MCF 10A (cell line): ENCODE measurements around the gene PRKAB2. TPM values are rescaled to one million over a fixed set of nuclear protein-coding genes. Genes with fewer than 3 reads are reported as not detected.

Experiments
- Bru-seq: library from RNA; stranded (reverse); fragments of 400-500 nt; gene quantifications from one replicate; lab custom pipeline; 2021; lab: Mats Ljungman, UMichigan
- BruChase-seq, 2 experiments: library from RNA; stranded (reverse); fragments of 400-500 nt; gene quantifications; one replicate each; lab custom pipeline; 2021; lab: Mats Ljungman, UMichigan
- BruUV-seq: library from RNA; stranded (reverse); fragments of 400-500 nt; replicated peaks from 2 replicates; lab custom pipeline; 2021; lab: Mats Ljungman, UMichigan
- CTCF ChIA-PET: fragments of 300-600 bp; sonication (Branson Sonifier 250); formaldehyde crosslinking; extraction: SDS; loops from one replicate; lab custom pipeline; 2021; ENCODE audit warnings: antibody characterized with exemption, inconsistent platforms; lab: Yijun Ruan, JAX
- POLR2A ChIA-PET: fragments of 300-600, 350-650 bp; sonication (Branson Sonifier 250); formaldehyde crosslinking; extraction: SDS; loops from one replicate; lab custom pipeline; 2020; ENCODE audit warnings: antibody characterized with exemption, inconsistent platforms; lab: Yijun Ruan, JAX
- DNase-seq: peaks from one replicate; pipeline ENCODE4 v3.0.0-alpha.2; 2018; ENCODE audit not compliant: unreplicated experiment
- H3K27ac Mint-ChIP-seq: one replicate; pipeline ENCODE4 v1.8.0; 2022; ENCODE audit warnings: mild to moderate bottlenecking, low read depth, mixed read lengths; ENCODE audit not compliant: unreplicated experiment
- H3K27me3 Mint-ChIP-seq: one replicate; pipeline ENCODE4 v1.8.0; 2022; ENCODE audit warnings: mixed read lengths; ENCODE audit not compliant: insufficient read depth, unreplicated experiment
- H3K36me3 Mint-ChIP-seq: one replicate; pipeline ENCODE4 v1.8.0; 2022; ENCODE audit warnings: mild to moderate bottlenecking, moderate library complexity, mixed read lengths; ENCODE audit not compliant: insufficient read depth, unreplicated experiment
- H3K4me1 Mint-ChIP-seq: one replicate; pipeline ENCODE4 v1.8.0; 2022; ENCODE audit warnings: mixed read lengths; ENCODE audit not compliant: insufficient read depth, unreplicated experiment
- H3K4me3 Mint-ChIP-seq: one replicate; pipeline ENCODE4 v1.8.0; 2022; ENCODE audit warnings: mild to moderate bottlenecking, moderate library complexity, mixed read lengths; ENCODE audit not compliant: unreplicated experiment
- H3K9me3 Mint-ChIP-seq: one replicate; pipeline ENCODE4 v1.8.0; 2022; ENCODE audit warnings: mixed read lengths; ENCODE audit not compliant: unreplicated experiment
- intact Hi-C: fragments of 100-400 bp; cut with micrococcal nuclease; formaldehyde crosslinking; loops from 2 replicates; pipeline ENCODE4 v1.14.1; 2022
- long read RNA-seq: library from polyadenylated mRNA; stranded (forward); transcript quantifications from one replicate; pipeline ENCODE4 v2.0.0, GENCODE V29; 2022
- total RNA-seq: library from RNA; stranded (reverse); gene quantifications from 2 replicates; pipeline ENCODE4 v1.2.3, GENCODE V29; 2022
- TF ChIP-seq, protein P1 (sequence below): fragments of 200-600 bp; IDR thresholded peaks from one replicate; pipeline ENCODE4 v1.8.0; 2022; ENCODE audit warnings: antibody characterized with exemption, mild to moderate bottlenecking; ENCODE audit not compliant: unreplicated experiment

Gene PRKAB2, protein sequence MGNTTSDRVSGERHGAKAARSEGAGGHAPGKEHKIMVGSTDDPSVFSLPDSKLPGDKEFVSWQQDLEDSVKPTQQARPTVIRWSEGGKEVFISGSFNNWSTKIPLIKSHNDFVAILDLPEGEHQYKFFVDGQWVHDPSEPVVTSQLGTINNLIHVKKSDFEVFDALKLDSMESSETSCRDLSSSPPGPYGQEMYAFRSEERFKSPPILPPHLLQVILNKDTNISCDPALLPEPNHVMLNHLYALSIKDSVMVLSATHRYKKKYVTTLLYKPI
- total RNA-seq (35.1 and 47.6 TPM in 2 replicates), Bru-seq, nascent RNA (percentile 97 among the genes with signal in this experiment), BruChase-seq, experiment 1, labeled RNA remaining after a 6-hour chase (percentile 98 among the genes with signal in this experiment), BruChase-seq, experiment 2, labeled RNA remaining after a 2-hour chase (percentile 99 among the genes with signal in this experiment)
- long read RNA-seq, full-length matches to known transcripts = 8 of 56 reads
- long read RNA-seq, partial matches to known transcripts = 21 of 56 reads
- long read RNA-seq, other reads (novel, unspliced or antisense) = 27 of 56 reads

DNA sequence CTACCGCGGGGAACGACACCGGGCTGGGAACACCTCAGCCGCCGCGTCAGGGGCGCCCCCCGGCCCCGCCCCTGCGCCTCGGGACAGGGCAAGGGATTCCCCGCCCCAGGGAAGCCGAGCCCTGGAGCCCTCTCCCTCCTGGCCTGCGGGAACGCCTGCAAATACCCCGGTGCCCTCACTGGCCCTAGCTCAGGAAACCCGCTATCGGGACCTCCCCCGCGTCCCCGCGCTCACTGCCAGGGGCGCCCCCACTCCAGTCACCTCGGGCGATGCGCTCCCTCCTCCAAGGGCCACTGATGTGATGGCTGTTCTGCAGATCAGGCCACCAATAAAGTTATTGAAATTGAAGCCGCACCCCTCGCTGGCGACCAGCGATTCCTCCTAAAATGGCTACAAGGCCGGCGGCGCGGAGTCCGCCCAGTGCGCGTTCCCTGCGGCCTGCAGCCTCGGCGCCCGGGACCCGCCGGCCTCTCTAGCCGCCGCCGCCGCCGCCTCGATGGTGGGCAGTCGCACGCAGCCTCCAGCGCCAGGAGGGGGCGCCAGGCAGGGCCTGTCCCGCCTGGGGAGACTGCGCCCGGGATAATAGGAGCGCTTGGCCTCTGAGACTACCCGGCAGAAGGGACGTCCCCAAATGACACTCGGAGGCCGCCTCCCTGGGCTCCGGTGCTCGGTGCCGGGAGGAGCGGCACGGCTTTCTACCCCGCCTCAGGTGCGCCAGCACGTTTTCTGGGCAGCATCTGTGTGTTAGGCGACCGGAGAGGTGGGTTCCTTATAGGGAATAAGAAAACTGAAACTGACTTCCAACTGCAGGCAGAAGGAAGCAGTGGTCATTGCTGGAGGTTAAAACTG lies at the start of gene PRKAB2:
TSS of gene PRKAB2 (minus strand) at position 303 of the 849 bp plus-strand sequence. CDS start 326 bp downstream, outside the sequence.
- intact Hi-C loops = loop anchor here (1.0 to 5.0 kb wide), 4 partner anchors 55 to 218 kb away; partner anchors contain the start of gene FMO5
- H3K9me3 Mint-ChIP-seq = no peaks in the 10 kb centered on the region
- BruUV-seq = no TSS peak
- peak; percentile 97 for DNase-seq
- ChIA-PET CTCF (interaction anchor here (0.7 to 8.0 kb wide), 22 partner anchors 10 to 216 kb away, joined by 3 to 131 read pairs (median 5); partner anchors contain the start of genes CHD1L and FMO5), POLR2A (interaction anchor here (0.7 to 8.4 kb wide), 12 partner anchors 10 to 367 kb away, joined by 3 to 298 read pairs (median 10); partner anchors contain the start of genes CHD1L and FMO5)
- TF ChIP-seq, protein P1, sequence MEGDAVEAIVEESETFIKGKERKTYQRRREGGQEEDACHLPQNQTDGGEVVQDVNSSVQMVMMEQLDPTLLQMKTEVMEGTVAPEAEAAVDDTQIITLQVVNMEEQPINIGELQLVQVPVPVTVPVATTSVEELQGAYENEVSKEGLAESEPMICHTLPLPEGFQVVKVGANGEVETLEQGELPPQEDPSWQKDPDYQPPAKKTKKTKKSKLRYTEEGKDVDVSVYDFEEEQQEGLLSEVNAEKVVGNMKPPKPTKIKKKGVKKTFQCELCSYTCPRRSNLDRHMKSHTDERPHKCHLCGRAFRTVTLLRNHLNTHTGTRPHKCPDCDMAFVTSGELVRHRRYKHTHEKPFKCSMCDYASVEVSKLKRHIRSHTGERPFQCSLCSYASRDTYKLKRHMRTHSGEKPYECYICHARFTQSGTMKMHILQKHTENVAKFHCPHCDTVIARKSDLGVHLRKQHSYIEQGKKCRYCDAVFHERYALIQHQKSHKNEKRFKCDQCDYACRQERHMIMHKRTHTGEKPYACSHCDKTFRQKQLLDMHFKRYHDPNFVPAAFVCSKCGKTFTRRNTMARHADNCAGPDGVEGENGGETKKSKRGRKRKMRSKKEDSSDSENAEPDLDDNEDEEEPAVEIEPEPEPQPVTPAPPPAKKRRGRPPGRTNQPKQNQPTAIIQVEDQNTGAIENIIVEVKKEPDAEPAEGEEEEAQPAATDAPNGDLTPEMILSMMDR = peak; percentile 98
- H3K4me1 Mint-ChIP-seq = peaks cover 46% of the 10 kb centered on the region
- H3K27ac Mint-ChIP-seq = peak within 1 kb of the TSS; percentile 98
- H3K36me3 Mint-ChIP-seq = peaks cover 17% of the 10 kb centered on the region
- H3K4me3 Mint-ChIP-seq = peak within 1 kb of the TSS; percentile 95
- no peaks in the 10 kb centered on the region for H3K27me3 Mint-ChIP-seq

DNA sequence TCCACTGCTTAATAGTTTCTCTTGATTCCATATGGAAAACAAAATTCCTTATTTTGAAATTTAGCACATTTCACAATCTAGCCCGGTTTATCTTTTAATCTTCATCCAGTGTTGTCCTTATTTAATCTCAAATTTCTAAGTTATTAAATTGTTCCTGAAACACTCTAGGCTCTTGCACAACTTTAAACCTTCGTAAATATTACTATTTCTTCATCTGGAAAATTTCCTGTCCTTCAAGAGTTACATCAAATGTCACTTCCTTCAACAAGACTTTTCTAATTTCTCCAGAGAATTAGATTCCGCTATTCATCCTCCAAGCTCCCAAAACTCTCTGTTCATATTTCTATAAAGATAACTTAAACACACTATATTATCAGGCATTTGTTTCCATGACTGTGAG lies 46.3 kb upstream of the PRKAB2 start:
- no peak overlapping the region for H3K4me3 Mint-ChIP-seq
- intact Hi-C loops = no loop called here
- TF ChIP-seq, protein P1 = no peak
- no peak for DNase-seq
- BruUV-seq = no TSS peak
- POLR2A ChIA-PET = no interaction called here
- H3K9me3 Mint-ChIP-seq = no peaks in the 10 kb centered on the region
- H3K27me3 Mint-ChIP-seq = no peaks in the 10 kb centered on the region
- H3K36me3 Mint-ChIP-seq = no peaks in the 10 kb centered on the region
- no peaks in the 10 kb centered on the region for H3K4me1 Mint-ChIP-seq
- CTCF ChIA-PET = interaction anchor here (2.2 kb wide), 1 partner anchor 45 kb away, joined by 6 read pairs; no protein-coding TSS in a partner anchor
- no peak overlapping the region for H3K27ac Mint-ChIP-seq

DNA sequence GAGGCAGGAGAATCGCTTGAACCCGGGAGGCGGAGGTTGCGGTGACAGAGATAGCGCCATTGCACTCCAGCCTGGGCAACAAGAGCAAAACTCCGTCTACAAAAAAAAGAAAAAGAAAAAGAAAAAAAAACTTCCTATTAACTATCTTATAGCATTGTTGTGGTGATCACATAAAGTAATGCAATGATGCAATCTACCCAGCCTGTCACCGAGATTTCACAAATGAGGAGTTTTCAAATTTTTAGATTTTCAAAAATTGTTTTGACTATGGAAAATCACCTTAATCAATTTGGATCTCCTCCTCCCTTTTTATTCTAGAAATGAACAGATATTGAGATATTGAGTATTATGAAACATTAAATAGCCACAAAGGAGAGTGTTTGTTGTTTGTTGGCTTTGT lies 44.9 kb upstream of the PRKAB2 start:
- Mint-ChIP-seq H3K9me3 (no peaks in the 10 kb centered on the region), H3K27ac (no peak overlapping the region), H3K4me1 (no peaks in the 10 kb centered on the region), H3K4me3 (no peak overlapping the region), H3K27me3 (no peaks in the 10 kb centered on the region), H3K36me3 (no peaks in the 10 kb centered on the region)
- intact Hi-C loops = no loop called here
- CTCF ChIA-PET = interaction anchor here (2.2 kb wide), 1 partner anchor 44 kb away, joined by 6 read pairs; no protein-coding TSS in a partner anchor
- POLR2A ChIA-PET = interaction anchor here (1.0 kb wide), 2 partner anchors 24 to 25 kb away, joined by 3 read pairs; partner anchors contain the start of gene CHD1L
- BruUV-seq = no TSS peak
- DNase-seq = no peak
- TF ChIP-seq, protein P1 = no peak
